GM23338 (cell line): ENCODE measurements around the gene ZDHHC7. TPM values are rescaled to one million over a fixed set of nuclear protein-coding genes. Genes with fewer than 3 reads are reported as not detected.
A peak's percentile ranks its signal among the peaks of the same experiment; 100 is the strongest.

Experiments used
- ATAC-seq: fragments of 200-7000 bp; cut with Tn5 transposase; 3 replicates; pipeline ENCODE4 v1.9.1; 2020
- DNase-seq: peaks from one replicate; pipeline ENCODE4 v3.0.0-alpha.2; 2015; ENCODE audit warnings: low spot score
- H2AFZ ChIP-seq: fragments of 200-600 bp; sonication (generic); 2 replicates; pipeline ENCODE4 v1.8.0; 2016; ENCODE audit warnings: antibody characterized with exemption, mild to moderate bottlenecking, moderate library complexity
- H3F3A ChIP-seq: fragments of 200-600 bp; sonication (generic); replicated peaks from 2 replicates; pipeline ENCODE4 v1.8.0; 2017; ENCODE audit warnings: antibody characterized with exemption, mixed run types, low read depth
- H3K27ac ChIP-seq: fragments of 200-600 bp; sonication (generic); 2 replicates; pipeline ENCODE4 v1.6.1; 2016; ENCODE audit warnings: low read depth
- H3K27me3 ChIP-seq: fragments of 200-600 bp; sonication (generic); 2 replicates; pipeline ENCODE4 v1.8.0; 2016; ENCODE audit warnings: mild to moderate bottlenecking, mixed run types, moderate library complexity; ENCODE audit not compliant: insufficient read depth
- H3K36me3 ChIP-seq: fragments of 200-600 bp; sonication (generic); 2 replicates; pipeline ENCODE4 v1.8.0; 2016; ENCODE audit warnings: mild to moderate bottlenecking; ENCODE audit not compliant: insufficient read depth
- H3K4me1 ChIP-seq: fragments of 200-600 bp; sonication (generic); 2 replicates; pipeline ENCODE4 v1.8.0; 2016; ENCODE audit warnings: mild to moderate bottlenecking, moderate library complexity; ENCODE audit not compliant: insufficient read depth
- H3K4me2 ChIP-seq: fragments of 200-600 bp; sonication (generic); 2 replicates; pipeline ENCODE4 v1.7.1; 2017; ENCODE audit warnings: mixed run types
- H3K4me3 ChIP-seq: fragments of 200-600 bp; sonication (generic); 2 replicates; pipeline ENCODE4 v1.6.1; 2016; ENCODE audit warnings: mixed run types
- H3K79me2 ChIP-seq: fragments of 200-600 bp; sonication (generic); replicated peaks from 2 replicates; pipeline ENCODE4 v1.8.0; 2017; ENCODE audit warnings: mild to moderate bottlenecking; ENCODE audit not compliant: insufficient read depth
- H3K9me2 ChIP-seq: fragments of 200-600 bp; sonication (generic); 2 replicates; pipeline ENCODE4 v1.8.0; 2017; ENCODE audit not compliant: insufficient read depth
- H4K20me1 ChIP-seq: fragments of 200-600 bp; sonication (generic); replicated peaks from 2 replicates; pipeline ENCODE4 v1.8.0; 2017; ENCODE audit warnings: mild to moderate bottlenecking; ENCODE audit not compliant: insufficient read depth
- H3K27ac Mint-ChIP-seq: 2 replicates; pipeline ENCODE4 v1.8.0; 2020; ENCODE audit warnings: inconsistent platforms, mild to moderate bottlenecking, moderate library complexity, mixed read lengths
- H3K27me3 Mint-ChIP-seq: 3 replicates; pipeline ENCODE4 v1.8.0; 2022; ENCODE audit warnings: low read depth, mild to moderate bottlenecking, moderate library complexity, mixed read lengths, inconsistent platforms; ENCODE audit not compliant: insufficient read depth, poor library complexity
- H3K36me3 Mint-ChIP-seq: 3 replicates; pipeline ENCODE4 v1.8.0; 2021; ENCODE audit warnings: low read depth, mild to moderate bottlenecking, inconsistent platforms, moderate library complexity, mixed read lengths
- H3K4me1 Mint-ChIP-seq: 3 replicates; pipeline ENCODE4 v1.8.0; 2020; ENCODE audit warnings: mild to moderate bottlenecking, inconsistent platforms, mixed read lengths
- H3K4me3 Mint-ChIP-seq: 3 replicates; pipeline ENCODE4 v1.8.0; 2021; ENCODE audit warnings: moderate library complexity, mild to moderate bottlenecking, inconsistent platforms, mixed read lengths
- H3K9me3 Mint-ChIP-seq: 3 replicates; pipeline ENCODE4 v1.8.0; 2020; ENCODE audit warnings: moderate library complexity, mild to moderate bottlenecking, inconsistent platforms, mixed read lengths
- CTCF ChIP-seq, 2 experiments: fragments of 200-600 bp in 1 of 2; sonication (generic) in 1 of 2; conservative IDR thresholded peaks; 2 replicates each; pipeline versions ENCODE4 v1.5.1 to v1.6.1; 2016 to 2017; ENCODE audit warnings: antibody characterized with exemption in 2 of 2, low read depth in 2 of 2, mild to moderate bottlenecking in 2 of 2, moderate library complexity in 1 of 2
- POLR2AphosphoS5 ChIP-seq: IDR thresholded peaks from 2 replicates; pipeline ENCODE4 v1.6.1; 2016; ENCODE audit warnings: antibody characterized with exemption, low read depth
- ZNF331 ChIP-seq: fragments of 250-450 bp; sonication (Bioruptor Pico); IDR thresholded peaks from 2 replicates; pipeline ENCODE4 v1.5.0; 2020; ENCODE audit warnings: low read depth, mild to moderate bottlenecking, moderate library complexity
- polyA plus RNA-seq: library from polyadenylated mRNA; unstranded; fragments of >200 nt; fragmentation: Nextera tagmentation; extraction: Ambion mirVana; gene quantifications from 2 replicates; pipeline ENCODE4 v1.2.1, GENCODE V29; 2016
- total RNA-seq: library from RNA; depleted of rRNA; stranded (reverse); fragments of >200 nt; shearing (Covaris generic); gene quantifications from 2 replicates; pipeline ENCODE4 v1.2.3, GENCODE V29; 2014
- TF ChIP-seq, protein P1 (sequence below): IDR thresholded peaks from one replicate; pipeline ENCODE4 v1.6.1; 2018; ENCODE audit warnings: antibody characterized with exemption; ENCODE audit not compliant: unreplicated experiment

The ZDHHC7 gene
- total and polyA plus RNA-seq, 2 experiments from 2014 or later = 13.1 to 46.1 TPM

DNA sequence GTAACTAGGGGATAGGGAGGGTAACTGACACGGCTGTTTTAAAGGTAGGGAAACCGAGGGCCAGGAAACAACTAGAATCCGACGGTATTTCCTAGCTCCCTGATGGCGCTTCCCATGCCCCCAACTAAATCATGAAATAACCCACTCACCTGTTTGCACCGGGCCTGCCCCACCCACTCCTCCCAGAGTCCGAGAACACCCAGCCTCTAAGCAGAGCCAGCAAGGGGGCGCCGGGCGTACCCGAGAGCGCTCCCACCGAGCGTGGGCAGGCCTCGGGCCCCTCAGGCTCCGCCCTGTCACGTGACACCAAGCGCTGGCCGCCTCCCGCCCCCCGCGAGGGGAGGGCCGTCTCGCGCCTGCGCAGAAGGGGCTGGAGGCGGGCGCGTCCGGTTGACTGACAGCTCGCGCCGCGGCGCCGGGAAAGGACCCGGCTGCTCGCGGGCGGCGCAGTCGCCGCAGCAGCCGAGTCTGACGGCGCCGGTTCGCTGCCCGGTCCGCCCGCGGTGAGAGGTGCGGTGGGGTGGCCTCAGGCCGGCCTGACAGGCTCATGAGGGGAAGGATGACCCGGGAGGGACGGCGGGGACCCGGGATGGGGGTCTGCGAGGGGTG is 16.1 kb upstream of the ZDHHC7 start, which contains the start of gene KIAA0513:
Gene KIAA0513 (plus strand): TSS at position 447 of the 609 bp plus-strand sequence. CDS start 39,277 bp downstream, outside the sequence.
- Mint-ChIP-seq H3K36me3 (no peaks in the 10 kb centered on the region), H3K4me3 (peak within 1 kb of the TSS; percentile 88)

GRCh38 chr16:85026703-85027102 is 15.4 kb upstream of the ZDHHC7 start:
- Histone ChIP-seq H3K36me3 (no peaks in the 10 kb centered on the region), H3K27me3 (peaks cover 14% of the 10 kb centered on the region; the same call in 1 of the 2 replicates), H3K4me2 (peak overlapping the region; percentile 79), H3K9me2 (no peaks in the 10 kb centered on the region), H2AFZ (no peak overlapping the region), H4K20me1 (no peaks in the 10 kb centered on the region), H3F3A (no peaks in the 10 kb centered on the region), H3K27ac (no peak overlapping the region), H3K79me2 (no peaks in the 10 kb centered on the region), H3K4me1 (peaks cover 16% of the 10 kb centered on the region; the same call in 1 of the 2 replicates), H3K4me3 (peak overlapping the region; percentile 83)
- DNase-seq (no peak), ATAC-seq (no peak)
- Mint-ChIP-seq H3K4me1 (peaks cover 23% of the 10 kb centered on the region), H3K27me3 (peaks cover 18% of the 10 kb centered on the region), H3K4me3 (peak overlapping the region; percentile 88), H3K27ac (no peak overlapping the region), H3K36me3 (no peaks in the 10 kb centered on the region), H3K9me3 (no peaks in the 10 kb centered on the region; the same call in 2 of the 3 replicates)
- TF ChIP-seq ZNF331 (CRISPR knock-in tag) = no peak
- no peak for TF ChIP-seq POLR2AphosphoS5

More for the DNA sequence above, 16.1 kb upstream of the ZDHHC7 start, which contains the start of gene KIAA0513:
- H3K4me1 Mint-ChIP-seq = peaks cover 23% of the 10 kb centered on the region
- H3K36me3 ChIP-seq = no peaks in the 10 kb centered on the region
- peaks cover 16% of the 10 kb centered on the region; the same call in 1 of the 2 replicates for H3K4me1 ChIP-seq
- H3K9me2 ChIP-seq = no peaks in the 10 kb centered on the region
- peak; percentile 94 for DNase-seq
- no peaks in the 10 kb centered on the region for H3K9me3 Mint-ChIP-seq
- TF ChIP-seq, protein P1, sequence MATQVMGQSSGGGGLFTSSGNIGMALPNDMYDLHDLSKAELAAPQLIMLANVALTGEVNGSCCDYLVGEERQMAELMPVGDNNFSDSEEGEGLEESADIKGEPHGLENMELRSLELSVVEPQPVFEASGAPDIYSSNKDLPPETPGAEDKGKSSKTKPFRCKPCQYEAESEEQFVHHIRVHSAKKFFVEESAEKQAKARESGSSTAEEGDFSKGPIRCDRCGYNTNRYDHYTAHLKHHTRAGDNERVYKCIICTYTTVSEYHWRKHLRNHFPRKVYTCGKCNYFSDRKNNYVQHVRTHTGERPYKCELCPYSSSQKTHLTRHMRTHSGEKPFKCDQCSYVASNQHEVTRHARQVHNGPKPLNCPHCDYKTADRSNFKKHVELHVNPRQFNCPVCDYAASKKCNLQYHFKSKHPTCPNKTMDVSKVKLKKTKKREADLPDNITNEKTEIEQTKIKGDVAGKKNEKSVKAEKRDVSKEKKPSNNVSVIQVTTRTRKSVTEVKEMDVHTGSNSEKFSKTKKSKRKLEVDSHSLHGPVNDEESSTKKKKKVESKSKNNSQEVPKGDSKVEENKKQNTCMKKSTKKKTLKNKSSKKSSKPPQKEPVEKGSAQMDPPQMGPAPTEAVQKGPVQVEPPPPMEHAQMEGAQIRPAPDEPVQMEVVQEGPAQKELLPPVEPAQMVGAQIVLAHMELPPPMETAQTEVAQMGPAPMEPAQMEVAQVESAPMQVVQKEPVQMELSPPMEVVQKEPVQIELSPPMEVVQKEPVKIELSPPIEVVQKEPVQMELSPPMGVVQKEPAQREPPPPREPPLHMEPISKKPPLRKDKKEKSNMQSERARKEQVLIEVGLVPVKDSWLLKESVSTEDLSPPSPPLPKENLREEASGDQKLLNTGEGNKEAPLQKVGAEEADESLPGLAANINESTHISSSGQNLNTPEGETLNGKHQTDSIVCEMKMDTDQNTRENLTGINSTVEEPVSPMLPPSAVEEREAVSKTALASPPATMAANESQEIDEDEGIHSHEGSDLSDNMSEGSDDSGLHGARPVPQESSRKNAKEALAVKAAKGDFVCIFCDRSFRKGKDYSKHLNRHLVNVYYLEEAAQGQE = no peak
- TF ChIP-seq POLR2AphosphoS5 (peak; percentile 91), CTCF (conservative IDR thresholded peaks at IDR 0.05; ENCODE audit: low read depth in 2 of 2) (peak in 1 of 2 experiments; percentile 29; a peak in 1 of 4 replicates)
- H3K4me3 ChIP-seq = peak within 1 kb of the TSS; percentile 83
- H2AFZ ChIP-seq = peak within 1 kb of the TSS; percentile 98
- H3K27ac ChIP-seq = no peak within 1 kb of the TSS
- H3K27me3 ChIP-seq = peaks cover 14% of the 10 kb centered on the region; the same call in 1 of the 2 replicates
- no peaks in the 10 kb centered on the region for H3K79me2 ChIP-seq
- peak within 1 kb of the TSS; percentile 94; the same call in 1 of the 2 replicates for H3K27ac Mint-ChIP-seq
- no peaks in the 10 kb centered on the region for H4K20me1 ChIP-seq
- peak; percentile 86 for ATAC-seq
- H3K27me3 Mint-ChIP-seq = peaks cover 16% of the 10 kb centered on the region
- H3F3A ChIP-seq = no peaks in the 10 kb centered on the region
- H3K4me2 ChIP-seq = peak within 1 kb of the TSS; percentile 81
